Fibroblast of gingiva (primary cell): ENCODE measurements around the gene CATSPERZ.
"Not testable (repeated sequence)": the region's sequence is repeated elsewhere in the genome, so short reads cannot be mapped to it uniquely, and the experiment has no call there.

Experiments used
- DNase-seq: peaks from one replicate; pipeline ENCODE4 v3.0.0-alpha.2; 2011; ENCODE audit warnings: low read depth

The CATSPERZ gene

DNA sequence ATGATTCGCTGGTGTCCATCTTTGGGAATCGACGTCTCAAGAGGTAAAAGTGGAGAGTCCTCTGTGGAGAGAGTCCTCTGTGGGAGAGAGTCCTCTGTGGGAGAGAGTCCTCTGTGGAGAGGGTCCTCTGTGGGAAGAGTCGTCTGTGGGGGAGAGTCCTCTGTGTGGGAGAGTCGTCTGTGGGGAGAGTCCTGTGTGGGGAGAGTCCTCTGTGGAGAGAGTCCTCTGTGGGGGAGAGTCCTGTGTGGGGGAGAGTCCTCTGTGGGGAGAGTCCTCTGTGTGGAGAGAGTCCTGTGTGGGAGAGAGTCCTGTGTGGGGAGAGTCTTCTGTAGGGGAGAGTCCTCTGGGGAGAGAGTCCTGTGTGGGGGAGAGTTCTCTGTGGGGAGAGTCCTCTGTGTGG is 20.9 kb downstream of the CATSPERZ start:
- DNase-seq = no peak

DNA sequence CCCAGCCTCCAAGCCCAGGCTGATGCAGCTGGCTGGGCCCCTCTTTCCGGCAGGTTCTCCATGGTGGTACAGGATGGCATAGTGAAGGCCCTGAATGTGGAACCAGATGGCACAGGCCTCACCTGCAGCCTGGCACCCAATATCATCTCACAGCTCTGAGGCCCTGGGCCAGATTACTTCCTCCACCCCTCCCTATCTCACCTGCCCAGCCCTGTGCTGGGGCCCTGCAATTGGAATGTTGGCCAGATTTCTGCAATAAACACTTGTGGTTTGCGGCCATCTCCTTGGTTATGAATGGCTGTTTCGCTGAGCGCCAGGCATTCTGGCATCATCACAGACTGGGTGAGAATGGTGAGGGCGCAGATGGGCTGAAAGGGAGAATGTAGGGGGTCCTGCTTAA is 21.4 kb downstream of the CATSPERZ start:
- DNase-seq = no peak

DNA sequence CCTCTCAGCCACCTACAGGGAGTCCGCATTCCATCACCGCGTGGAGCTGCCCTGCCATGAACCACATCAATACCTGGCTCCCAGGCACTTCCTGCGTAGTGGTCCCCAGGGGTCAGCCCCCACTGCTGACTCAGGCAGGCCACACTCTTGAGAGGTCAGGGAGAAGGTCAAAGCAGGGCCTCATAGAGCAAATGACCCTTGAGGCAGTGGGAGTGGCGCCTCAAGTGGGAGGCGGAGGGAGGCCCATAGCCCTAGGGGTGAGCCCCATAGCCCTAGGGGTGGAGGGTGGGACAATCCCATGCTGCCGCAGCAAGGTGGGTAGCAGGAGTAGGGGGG is 22.7 kb downstream of the CATSPERZ start:
- DNase-seq = no peak

DNA sequence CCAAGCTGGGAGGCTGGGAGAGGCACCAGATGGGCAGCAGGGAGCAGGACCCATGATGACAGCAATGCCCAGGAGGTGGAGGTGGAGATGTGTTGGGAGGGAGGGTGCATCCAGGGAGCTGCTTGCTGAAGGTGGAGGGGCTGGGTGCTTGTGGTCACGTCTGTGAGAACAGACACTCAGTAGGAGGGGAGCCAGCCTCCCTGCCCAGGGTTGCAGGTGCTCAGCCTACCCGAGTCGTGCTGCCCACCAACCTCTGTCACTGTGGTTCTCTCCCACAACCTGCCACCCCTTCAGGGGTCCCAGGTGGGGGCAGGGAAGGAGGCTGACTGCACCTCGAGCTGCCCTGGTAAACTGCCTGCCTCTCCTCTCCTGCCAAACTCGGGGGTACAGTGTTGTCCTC is 23.2 kb downstream of the CATSPERZ start:
- DNase-seq = no peak

DNA sequence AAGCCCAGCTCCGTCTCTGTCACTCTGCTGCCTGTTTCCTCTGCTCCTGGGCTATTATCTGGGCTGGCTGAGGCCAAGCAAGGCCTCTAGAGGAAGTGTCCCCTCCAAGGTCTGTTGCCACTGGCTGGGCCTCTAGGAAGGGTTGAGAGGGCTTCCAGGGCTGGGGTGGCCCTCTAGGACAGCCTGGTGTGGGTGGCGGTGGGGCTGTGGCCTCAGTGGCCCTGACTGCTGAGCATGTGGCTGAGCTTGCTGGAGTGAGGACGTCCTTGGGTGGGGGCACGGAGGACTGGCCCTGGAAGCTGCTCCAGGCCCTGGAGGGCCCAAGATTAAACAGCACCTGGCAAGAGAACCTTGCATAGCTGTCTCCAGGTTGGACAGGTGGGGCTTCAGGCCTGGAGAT is 23.8 kb downstream of the CATSPERZ start:
- DNase-seq = not testable (repeated sequence)

DNA sequence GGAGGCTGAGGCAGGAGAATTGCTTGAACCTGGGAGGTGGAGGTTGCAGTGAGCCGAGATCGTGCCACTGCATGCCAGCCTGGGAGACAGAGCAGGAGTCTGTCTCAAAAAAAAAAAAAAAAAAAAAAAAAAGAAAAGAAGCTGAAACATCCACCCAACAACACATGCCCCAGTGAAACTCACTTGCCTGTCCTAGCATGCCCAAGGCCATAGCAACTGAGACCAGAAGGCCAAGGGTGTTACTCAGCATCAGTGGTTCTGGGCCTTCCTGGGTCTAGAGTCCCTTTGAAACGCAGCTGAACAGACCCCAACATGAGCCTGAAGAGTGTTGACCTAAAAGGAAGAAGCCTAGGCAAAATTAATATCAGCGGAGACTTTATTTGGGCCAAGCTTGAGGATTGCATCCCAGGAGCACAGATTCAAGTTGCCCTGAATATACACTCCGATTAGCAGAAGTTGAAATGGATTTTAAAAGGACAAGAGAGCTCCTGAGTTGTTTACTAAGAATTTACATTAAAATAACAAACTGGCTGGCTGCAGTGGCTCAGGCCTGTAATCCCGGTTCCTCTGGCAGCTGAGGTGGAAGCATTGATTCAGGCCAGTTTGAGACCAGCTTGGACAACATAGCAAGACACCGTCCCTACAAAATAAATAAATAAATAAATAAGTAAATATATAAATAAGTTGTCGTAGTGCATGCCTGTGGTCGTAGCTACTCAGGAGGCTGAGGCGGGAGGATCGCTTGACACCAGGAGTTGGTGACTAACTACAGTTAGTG is 24.7 kb downstream of the CATSPERZ start:
- no peak for DNase-seq

DNA sequence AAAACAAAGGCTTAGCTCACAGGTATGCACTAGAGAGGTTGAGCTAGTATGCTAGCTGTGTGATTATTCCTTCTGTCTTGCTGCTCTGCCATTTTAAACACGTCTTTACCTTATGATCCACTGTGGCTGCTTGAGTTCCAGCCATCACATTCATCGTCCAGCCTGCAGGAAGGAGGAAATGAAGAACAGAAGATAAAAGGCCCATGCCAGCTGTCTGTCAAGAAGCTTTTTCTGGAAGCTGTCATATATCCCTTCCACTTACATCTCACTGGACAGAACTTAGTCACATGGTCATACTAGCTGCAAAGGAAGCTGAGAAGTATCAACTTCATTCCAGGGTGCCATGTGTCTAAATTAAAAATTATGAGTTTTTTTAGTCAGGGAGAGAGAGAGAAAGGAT is 27.2 kb downstream of the CATSPERZ start:
- DNase-seq = no peak

DNA sequence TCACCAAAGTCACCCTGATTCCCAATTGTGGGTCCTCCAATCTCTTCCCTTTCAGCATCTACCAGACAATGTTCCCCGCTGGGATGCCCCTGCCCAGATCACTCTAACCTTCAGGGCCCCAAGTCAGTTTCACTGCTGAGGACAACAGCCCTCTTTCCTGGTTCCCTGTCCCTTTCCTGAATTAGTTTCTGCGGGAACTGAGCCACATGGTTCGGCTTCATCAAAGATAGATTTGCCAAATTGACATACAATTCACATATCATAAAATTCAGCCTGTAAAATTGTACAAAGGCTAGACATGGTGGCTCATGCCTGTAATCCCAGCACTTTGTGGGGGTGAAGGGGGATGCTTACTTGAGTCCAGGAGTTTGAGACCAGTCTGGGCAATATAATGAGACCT is 27.8 kb downstream of the CATSPERZ start:
- DNase-seq = no peak

DNA sequence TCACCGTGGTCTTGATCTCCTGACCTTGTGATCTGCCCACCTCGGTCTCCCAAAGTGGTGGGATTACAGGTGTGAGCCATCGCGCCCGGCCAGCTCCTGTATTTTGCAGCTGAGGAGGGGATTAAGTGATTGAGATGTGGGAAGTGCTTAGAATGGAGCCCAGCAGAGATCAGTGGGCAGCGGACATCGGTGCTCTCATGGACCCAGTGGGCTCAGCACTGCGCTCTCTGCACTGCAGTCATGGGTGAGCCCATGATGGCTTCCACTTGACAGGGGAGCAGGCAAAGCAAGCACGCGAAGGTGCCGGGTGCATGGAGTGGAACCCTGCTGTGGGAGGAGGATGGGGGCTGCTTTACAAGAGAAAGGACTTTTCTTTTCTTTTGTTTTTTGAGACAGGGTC is 30.7 kb downstream of the CATSPERZ start:
- DNase-seq = no peak

DNA sequence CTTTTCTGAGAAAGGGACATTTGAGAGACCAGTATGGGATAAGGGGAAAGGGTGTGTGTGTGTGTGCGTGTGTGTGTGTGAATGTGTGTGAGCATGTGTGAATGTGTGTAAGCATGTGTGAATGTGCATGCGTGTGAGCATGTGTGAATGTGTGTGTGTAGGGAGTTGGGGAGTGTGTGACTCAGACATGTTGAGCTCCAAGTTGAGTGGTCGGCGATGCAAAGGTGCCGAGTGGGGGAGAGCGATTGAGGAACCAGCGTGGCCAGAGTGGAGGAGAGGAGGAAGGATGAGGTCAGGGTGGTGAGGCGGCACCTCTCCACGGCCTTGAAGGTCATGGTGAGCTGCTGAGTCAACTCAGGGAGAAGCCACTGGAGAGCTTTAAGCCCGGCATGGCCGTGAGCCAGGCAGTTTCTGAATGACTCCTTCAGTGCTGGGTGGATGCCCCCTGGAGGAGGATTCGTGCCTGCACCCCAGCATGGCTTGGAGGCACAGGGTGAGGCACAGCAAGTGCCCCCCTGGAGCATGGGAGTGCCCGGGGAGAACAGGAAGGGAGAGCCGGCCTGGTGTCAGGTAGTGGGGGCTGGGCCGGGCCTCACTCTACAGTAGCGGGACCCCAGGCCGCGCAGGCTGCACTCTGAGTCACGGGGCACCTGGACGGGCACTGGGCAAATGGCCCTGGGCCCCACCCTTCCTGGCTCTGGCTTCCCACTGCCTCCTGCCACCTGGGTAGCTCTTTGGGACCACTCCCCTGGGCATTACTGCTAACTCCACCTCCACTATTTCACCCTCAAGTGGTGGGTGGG is 31.6 kb downstream of the CATSPERZ start:
- DNase-seq = peak; percentile 74

DNA sequence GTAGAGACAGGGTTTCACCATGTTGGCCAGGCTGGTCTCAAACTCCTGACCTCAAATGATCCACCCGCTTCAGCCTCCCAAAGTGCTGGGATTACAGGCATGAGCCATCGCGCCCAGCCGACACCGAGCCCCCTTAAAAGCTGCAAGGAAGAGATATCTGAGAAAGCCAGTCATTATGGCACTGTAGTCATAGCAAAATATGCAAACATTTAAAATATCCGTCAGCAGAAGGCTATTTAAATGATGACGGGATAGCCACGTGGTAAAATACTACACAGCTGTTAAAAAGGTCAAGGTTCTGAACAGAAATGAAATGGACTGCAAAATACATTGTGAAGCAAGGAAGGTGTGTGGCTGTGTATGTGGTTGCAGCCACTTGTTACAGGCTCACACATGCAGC is 33.4 kb downstream of the CATSPERZ start:
- no peak for DNase-seq

DNA sequence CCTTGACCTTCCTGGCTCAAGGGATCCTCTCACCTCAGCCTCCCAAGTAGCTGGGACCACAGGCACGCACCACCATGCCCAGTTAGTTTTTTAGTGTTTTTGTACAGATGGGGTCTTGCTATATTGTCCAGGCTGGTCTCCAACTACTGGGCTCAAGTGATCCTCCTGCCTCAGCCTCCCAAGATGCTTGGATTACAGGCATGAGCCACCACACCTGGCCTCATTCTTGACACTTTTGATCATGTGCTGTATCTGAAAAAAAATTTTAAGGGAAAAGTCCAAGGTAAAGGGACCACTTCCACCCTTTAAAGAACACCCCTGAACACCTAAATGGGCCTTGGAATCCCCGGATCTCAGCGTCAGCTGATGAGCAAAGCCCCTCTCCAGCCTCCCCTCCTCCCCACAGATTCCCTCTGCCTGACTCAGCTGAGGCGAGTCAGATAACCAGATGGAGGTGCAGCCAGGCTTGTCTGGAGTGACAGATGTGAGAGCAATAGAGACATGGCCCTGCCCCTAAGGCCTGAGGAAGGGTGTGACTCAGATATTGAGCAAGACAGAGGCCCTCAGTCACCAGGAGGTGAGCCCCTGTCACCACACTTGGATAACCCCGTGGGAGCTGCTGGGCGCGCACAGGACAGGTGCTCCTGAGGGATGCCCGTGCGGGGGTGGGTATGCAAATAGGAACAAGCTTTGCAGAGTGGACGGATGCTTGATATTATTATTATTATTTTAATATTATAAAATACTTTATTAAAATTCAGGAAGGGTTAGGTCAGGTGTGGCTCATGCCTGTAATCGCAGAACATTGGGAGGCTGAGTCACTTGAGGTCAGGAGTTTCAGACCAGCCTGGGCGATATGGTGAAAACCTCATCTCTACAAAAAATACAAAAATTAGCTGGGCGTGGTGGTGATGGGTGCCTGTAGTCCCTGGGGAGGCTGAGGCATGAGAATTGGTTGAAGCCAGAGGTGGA is 34.9 kb downstream of the CATSPERZ start:
- DNase-seq = peak; percentile 61

DNA sequence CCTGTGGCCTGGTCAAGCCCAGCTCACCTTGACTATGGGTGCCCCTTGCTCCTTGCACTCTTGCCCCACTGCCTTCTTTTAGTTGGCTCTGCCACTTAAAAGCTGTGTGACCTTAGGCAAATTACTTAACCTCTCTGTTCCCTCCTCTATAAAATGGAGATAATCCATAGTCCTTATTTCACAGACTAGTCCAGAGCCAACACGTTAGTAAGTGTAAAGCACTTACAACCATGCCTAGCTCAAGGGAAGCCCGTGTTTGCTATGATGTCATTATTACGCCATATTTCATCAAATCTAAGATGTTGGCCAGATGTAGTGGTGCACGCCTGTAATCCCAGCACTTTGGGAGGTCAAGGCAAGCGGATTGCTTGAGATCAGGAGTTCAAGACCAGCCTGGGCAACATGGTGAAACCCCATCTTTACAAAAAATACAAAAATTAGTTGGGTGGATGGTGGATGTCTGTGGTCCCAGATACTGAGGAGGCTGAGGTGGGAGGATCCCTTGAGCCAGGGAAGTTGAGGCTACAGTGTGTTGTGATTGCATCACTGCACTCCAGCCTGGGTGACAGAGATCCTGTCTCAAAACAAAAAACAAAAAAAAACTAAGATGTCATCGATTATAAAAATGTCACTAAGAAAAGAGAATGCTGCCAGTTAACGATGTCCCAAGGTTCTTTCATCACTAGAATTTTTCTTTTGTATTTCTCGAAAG is 37.5 kb downstream of the CATSPERZ start:
- no peak for DNase-seq

DNA sequence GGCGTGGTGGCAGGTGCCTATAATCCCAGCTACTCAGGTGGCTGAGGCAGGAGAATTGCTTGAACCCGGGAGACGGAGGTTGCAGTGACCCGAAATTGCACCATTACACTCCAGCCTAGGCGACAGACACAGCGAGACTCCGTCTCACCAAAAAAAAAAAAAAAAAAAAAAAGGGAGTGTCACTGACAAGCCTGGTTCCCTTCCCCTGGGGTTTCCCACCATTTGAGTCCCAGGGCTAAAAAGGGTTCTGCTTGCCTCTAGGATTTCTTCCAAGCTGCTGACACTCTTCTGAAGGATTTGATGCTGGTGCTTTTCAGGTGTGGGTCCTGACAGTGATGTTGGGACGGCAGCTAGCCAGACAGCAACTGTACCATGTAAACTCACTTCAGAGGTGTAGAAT is 38.6 kb downstream of the CATSPERZ start:
- no peak for DNase-seq

DNA sequence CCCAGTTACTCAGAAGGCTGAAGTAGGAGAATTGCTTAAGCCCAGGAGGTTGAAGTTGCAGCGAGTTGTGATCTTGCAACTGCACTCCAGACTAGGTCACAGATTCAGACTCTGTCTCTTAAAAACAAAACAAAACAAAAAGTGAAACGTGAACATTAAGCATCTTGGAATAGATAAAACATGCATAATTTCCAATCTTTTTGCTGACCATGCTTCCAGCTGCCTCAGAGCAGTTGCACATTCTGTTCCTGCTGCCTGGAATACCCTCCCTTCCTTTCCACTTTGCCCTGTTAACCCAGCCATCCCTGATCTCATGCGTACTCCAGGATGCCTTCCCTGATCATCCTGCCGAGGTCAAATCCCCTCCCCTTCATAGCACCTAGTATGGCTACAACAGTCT is 39.1 kb downstream of the CATSPERZ start:
- no peak for DNase-seq

DNA sequence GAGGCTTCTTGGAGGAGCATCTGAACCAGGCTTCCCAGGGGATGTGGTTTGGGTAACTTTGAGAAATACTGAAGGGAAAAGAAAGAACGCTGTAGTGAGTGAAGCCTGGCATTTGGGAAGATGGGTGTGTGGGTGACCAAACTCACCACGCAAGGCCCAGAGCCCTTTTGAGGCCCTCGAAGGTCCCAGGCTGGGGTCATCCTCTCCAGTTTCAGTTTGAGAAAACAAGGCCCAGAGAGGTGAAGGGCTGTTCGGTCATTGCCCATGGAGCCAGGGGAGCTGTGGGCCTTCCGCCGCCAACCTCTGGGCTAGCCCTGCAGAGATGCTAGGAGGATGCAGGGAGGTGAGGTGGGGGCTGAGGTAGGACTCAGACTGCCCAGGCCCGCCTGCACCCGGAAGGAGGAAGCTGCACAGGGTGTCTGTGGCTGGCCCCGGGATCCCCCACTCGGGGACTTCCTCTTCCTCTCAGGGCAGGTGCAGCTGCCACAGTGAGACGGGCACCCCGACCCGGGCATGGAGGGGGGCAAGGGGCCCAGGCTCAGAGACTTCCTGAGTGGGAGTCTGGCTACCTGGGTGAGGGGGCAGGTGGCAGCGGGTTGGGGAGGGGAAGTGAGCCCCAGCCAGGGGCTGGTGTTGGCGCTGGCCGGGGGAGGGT is 39.7 kb downstream of the CATSPERZ start, which contains the start of gene CCDC88B:
TSS of gene CCDC88B (plus strand) at position 451 of the 655 bp plus-strand sequence. CDS start at position 514, 63 bp downstream.
- DNase-seq = no peak

DNA sequence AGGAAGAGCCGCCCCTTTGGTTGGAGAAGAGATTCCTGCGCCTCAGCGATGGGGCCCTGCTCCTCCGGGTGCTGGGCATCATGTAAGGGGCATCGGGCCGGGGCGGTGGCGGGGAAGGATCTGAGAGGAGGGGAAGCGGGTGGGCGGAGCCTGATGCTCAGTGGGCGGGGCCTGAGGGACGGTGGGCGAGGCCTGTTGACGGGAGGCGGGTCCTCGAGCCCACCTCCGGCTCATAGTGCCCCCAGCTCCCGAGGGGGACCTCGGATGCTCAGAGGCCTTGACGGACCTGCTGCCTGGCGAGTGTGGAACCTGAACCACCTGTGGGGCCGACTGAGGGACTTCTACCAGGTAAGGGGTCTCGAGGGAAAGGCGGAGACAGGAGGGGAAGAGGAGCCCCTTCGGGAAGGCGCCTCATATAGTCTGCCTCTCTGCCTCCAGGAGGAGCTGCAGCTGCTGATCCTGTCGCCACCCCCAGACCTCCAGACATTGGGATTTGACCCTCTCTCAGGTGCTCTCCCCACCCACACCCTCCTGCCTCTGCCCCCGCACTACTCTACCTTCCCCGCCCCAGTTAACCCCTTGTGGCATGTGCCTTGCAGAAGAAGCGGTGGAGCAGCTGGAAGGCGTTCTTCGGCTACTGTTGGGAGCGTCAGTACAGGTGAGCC is 40.6 kb downstream of the CATSPERZ start:
- no peak for DNase-seq

DNA sequence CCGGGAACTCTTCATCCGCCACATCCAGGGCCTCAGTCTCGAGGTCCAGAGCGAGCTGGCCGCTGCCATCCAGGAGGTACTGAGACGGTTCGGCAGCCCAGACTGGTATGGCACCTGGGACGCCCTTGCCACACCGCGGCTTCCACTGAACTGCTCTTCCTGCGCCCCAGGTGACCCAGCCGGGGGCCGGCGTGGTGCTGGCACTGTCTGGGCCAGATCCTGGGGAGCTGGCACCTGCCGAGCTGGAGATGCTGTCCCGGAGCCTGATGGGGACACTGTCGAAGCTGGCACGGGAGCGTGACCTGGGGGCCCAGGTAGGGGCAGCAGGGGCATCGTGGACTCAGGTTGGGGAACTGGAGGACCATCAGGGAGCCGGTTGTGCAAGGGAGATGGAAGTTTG is 41.3 kb downstream of the CATSPERZ start:
- DNase-seq = no peak

DNA sequence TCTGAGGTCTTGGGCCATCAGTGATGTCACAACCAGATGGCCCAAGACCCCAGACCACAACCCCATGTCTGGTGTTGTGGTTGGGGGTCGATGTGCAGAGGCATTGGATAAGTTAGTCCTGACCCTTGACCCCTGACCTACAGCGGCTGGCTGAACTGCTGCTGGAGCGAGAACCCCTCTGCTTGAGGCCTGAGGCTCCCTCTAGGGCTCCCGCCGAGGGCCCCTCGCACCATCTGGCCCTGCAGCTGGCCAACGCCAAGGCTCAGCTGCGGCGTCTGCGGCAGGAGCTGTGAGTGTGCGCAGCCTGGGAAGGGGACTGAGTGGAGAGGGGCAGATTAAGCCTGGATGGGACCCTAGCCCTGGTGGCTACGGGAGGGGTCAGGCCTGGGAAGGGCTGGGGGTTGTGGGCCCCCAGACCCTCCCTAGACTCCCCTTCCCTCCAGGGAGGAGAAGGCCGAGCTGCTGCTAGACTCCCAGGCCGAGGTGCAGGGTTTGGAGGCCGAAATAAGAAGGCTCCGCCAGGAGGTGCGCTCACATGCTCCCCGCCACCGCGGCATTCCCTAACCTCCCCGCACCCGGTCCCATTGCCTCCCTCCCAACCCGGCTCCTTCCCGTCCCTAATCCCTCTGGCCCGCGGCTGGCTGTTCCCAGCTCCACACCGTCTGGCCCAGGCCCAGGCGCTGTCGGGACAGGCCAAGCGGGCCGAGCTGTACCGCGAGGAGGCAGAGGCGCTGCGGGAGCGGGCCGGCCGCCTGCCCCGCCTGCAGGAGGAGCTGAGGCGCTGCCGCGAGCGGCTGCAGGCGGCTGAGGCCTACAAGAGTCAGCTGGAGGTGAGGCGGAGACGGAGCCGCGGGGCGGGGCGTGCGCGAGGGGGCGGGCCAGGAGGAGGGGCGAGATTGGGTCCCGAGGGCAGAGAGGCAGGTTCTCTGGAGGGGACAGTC is 42.0 kb downstream of the CATSPERZ start:
- peak; percentile 85 for DNase-seq
